CMK (cell line): ENCODE measurements around the gene SYT17.

Experiments used
- DNase-seq: peaks from one replicate; pipeline ENCODE4 v3.0.0-alpha.2; 2010; ENCODE audit warnings: low read depth

Gene SYT17

GRCh38 chr16:19265380-19265930, 97.4 kb downstream of the SYT17 start:
- DNase-seq, result no peak

GRCh38 chr16:19266774-19267173, 98.7 kb downstream of the SYT17 start:
- DNase-seq, result no peak

- DNase-seq, result no peak
Observed at GRCh38 chr16:19269098-19269497, 101.1 kb downstream of the SYT17 start.

- DNase-seq, result no peak
Observed at GRCh38 chr16:19274165-19274797, 106.2 kb downstream of the SYT17 start.

- no peak for DNase-seq
Observed at GRCh38 chr16:19278403-19278802, 110.4 kb downstream of the SYT17 start.

GRCh38 chr16:19281246-19281645, 113.2 kb downstream of the SYT17 start:
- no peak for DNase-seq

- no peak for DNase-seq
Observed at GRCh38 chr16:19282101-19282500, 114.1 kb downstream of the SYT17 start.

- DNase-seq, result no peak
Observed at GRCh38 chr16:19283637-19284036, 115.6 kb downstream of the SYT17 start.

- DNase-seq, result no peak
Observed at GRCh38 chr16:19284207-19284606, 116.2 kb downstream of the SYT17 start.

GRCh38 chr16:19285431-19285830, 117.4 kb downstream of the SYT17 start, which contains the start of gene CLEC19A:
CLEC19A (plus strand) TSS chr16:19285731; CDS start chr16:19285852, 121 bp downstream.
- DNase-seq, result no peak

- no peak for DNase-seq
Observed at GRCh38 chr16:19286827-19287226, 118.8 kb downstream of the SYT17 start.

- DNase-seq, result no peak
Observed at GRCh38 chr16:19287241-19287640, 119.2 kb downstream of the SYT17 start.

GRCh38 chr16:19288872-19289799, 121.1 kb downstream of the SYT17 start:
- DNase-seq, result no peak

- DNase-seq, result no peak
Observed at GRCh38 chr16:19289811-19290485, 121.9 kb downstream of the SYT17 start.

GRCh38 chr16:19290860-19291259, 122.8 kb downstream of the SYT17 start:
- DNase-seq, result no peak

- DNase-seq, result no peak
Observed at GRCh38 chr16:19291475-19291874, 123.4 kb downstream of the SYT17 start.

- DNase-seq, result no peak
Observed at GRCh38 chr16:19292186-19292585, 124.1 kb downstream of the SYT17 start.

GRCh38 chr16:19294156-19294649, 126.2 kb downstream of the SYT17 start:
- no peak for DNase-seq

- no peak for DNase-seq
Observed at GRCh38 chr16:19295393-19295792, 127.4 kb downstream of the SYT17 start.

GRCh38 chr16:19297454-19297853, 129.4 kb downstream of the SYT17 start:
- DNase-seq, result no peak

GRCh38 chr16:19299565-19299964, 131.5 kb downstream of the SYT17 start:
- no peak for DNase-seq

GRCh38 chr16:19301931-19302330, 133.9 kb downstream of the SYT17 start:
- DNase-seq, result no peak
